Stomach (tissue), 9 donors: ENCODE measurements around the gene CLTA. TPM values are rescaled to one million over a fixed set of nuclear protein-coding genes. Genes with fewer than 3 reads are reported as not detected.

Source experiments
- DNase-seq, 2 donors: peaks; one replicate each; pipeline versions ENCODE4 v3.0.0 to v3.0.0-alpha.2; 2013 to 2019
- H3K27ac ChIP-seq, 5 donors: fragments of 200-600 bp in 4 of 5; sonication (generic) in 4 of 5; one replicate each; pipeline ENCODE4 v1.5.1; 2013 to 2019; ENCODE audit warnings: mild to moderate bottlenecking in 1 of 5, moderate library complexity in 1 of 5
- H3K27me3 ChIP-seq, 3 donors: fragments of 200-600 bp; sonication (generic); one replicate each; pipeline ENCODE4 v1.5.1; 2017 to 2019; ENCODE audit warnings: mixed run types in 1 of 3
- H3K36me3 ChIP-seq, 4 donors: fragments of 200-600 bp; sonication (generic); 1 replicate in 3 of 4; 2 replicates in 1 of 4; pipeline ENCODE4 v1.5.1; 2016 to 2019
- H3K4me1 ChIP-seq, 4 donors: fragments of 200-600 bp; sonication (generic); one replicate each; pipeline ENCODE4 v1.5.1; 2016 to 2019
- H3K4me3 ChIP-seq, 4 donors: fragments of 200-600 bp; sonication (generic) in 3 of 4; one replicate each; pipeline ENCODE4 v1.5.1; 2016 to 2019; ENCODE audit warnings: mild to moderate bottlenecking in 1 of 4
- H3K9me3 ChIP-seq, 4 donors: fragments of 200-600 bp; sonication (generic); one replicate each; pipeline ENCODE4 v1.5.1; 2016 to 2019
- EP300 ChIP-seq: sonication (generic); formaldehyde crosslinking; IDR thresholded peaks from one replicate; pipeline ENCODE4 v1.6.1; 2017; ENCODE audit warnings: antibody characterized with exemption
- POLR2A ChIP-seq, 4 donors: fragments of 450-650 bp; IDR thresholded peaks; one replicate each; pipeline ENCODE4 v1.6.1; 2016; ENCODE audit warnings: antibody characterized with exemption in 4 of 4, control low read depth in 2 of 4, mild to moderate bottlenecking in 1 of 4, moderate library complexity in 1 of 4
- POLR2AphosphoS5 ChIP-seq, 3 donors: sonication (generic); formaldehyde crosslinking; IDR thresholded peaks; one replicate each; pipeline ENCODE4 v1.6.1; 2016; ENCODE audit warnings: antibody characterized with exemption in 3 of 3
- WGBS, 5 donors: extraction: QIAGEN DNeasy Blood & Tissue Kit in 3 of 5; methylation state at CpG; one replicate each; pipeline versions ENCODE4 v1.1.5 to v1.1.7; 2013 to 2018; 5-methylcytosine and 5-hydroxymethylcytosine counted together
- intact Hi-C: fragments of 100-400 bp; cut with DNase I; formaldehyde crosslinking; loops from one replicate; pipeline ENCODE4 v1.15.1; 2023; ENCODE audit warnings: low total_unique reads
- polyA plus RNA-seq, 3 donors: library from polyadenylated mRNA; stranded (reverse); fragments of 200-250 nt; gene quantifications; one replicate each; pipeline ENCODE4 v1.2.3, GENCODE V29; 2013
- total RNA-seq, 5 donors: library from RNA; depleted of rRNA; stranded (reverse); fragments of >200 nt; gene quantifications; one replicate each; pipeline versions ENCODE4 v1.1.0 to v1.2.3, GENCODE V29; 2014 to 2016
- TF ChIP-seq, protein P1 (sequence below), 7 experiments: fragments of 450-650 bp in 4 of 7; fragments of 200-600 bp in 3 of 7; sonication (generic) in 3 of 7; IDR thresholded peaks; one replicate each; pipeline ENCODE4 v1.5.1; 2016 to 2019; ENCODE audit warnings: antibody characterized with exemption in 7 of 7, control low read depth in 2 of 7, mild to moderate bottlenecking in 1 of 7
- donor health status: healthy with polysubstance abuse.
- donor health status: Bipolar disorder and iron deficiency.
- donor health status: healthy.

CLTA gene
- total and polyA plus RNA-seq, 8 donors: 25.1 to 890 (median 150) TPM

DNA sequence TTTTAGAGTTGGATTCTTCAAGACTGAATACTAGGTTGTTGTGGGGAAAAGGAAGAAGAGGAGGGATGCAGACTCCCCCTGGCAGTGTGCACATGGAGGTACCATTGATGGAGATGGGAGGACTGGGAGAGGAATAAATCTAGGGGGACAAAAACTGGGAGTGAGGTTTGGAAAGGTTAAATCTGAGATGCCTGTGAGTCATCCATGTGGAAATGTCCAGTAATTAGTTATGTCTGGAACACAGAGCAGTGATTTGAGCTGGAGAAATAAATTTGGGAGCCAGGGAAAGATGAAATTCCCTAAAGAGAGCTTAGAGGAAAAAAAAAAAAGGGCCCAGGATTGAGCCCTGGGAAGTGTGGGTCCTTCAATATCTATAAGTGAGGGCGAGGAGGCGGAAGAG lies 29.5 kb upstream of the CLTA start:
- intact Hi-C loops: loop anchor here (5.0 kb wide), 1 partner anchor 59 kb away; no protein-coding TSS in a partner anchor
- Histone ChIP-seq H3K27me3 (peaks cover 0 to 3% (median 0%) of the 10 kb centered on the region in 3 donors), H3K4me3 (no peak overlapping the region), H3K27ac (peak overlapping the region in 4 of 5 donors; percentile 40 to 83 (median 60)), H3K4me1 (peaks cover 4 to 67% (median 28%) of the 10 kb centered on the region in 4 donors), H3K9me3 (peaks cover 0 to 6% (median 0%) of the 10 kb centered on the region in 4 donors), H3K36me3 (peaks cover 0 to 8% (median 6%) of the 10 kb centered on the region in 4 donors)
- TF ChIP-seq, protein P1, sequence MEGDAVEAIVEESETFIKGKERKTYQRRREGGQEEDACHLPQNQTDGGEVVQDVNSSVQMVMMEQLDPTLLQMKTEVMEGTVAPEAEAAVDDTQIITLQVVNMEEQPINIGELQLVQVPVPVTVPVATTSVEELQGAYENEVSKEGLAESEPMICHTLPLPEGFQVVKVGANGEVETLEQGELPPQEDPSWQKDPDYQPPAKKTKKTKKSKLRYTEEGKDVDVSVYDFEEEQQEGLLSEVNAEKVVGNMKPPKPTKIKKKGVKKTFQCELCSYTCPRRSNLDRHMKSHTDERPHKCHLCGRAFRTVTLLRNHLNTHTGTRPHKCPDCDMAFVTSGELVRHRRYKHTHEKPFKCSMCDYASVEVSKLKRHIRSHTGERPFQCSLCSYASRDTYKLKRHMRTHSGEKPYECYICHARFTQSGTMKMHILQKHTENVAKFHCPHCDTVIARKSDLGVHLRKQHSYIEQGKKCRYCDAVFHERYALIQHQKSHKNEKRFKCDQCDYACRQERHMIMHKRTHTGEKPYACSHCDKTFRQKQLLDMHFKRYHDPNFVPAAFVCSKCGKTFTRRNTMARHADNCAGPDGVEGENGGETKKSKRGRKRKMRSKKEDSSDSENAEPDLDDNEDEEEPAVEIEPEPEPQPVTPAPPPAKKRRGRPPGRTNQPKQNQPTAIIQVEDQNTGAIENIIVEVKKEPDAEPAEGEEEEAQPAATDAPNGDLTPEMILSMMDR (IDR thresholded peaks at IDR 0.05): no peak
- TF ChIP-seq POLR2A (IDR thresholded peaks at IDR 0.05): no peak
- TF ChIP-seq EP300: no peak
- TF ChIP-seq POLR2AphosphoS5 (IDR thresholded peaks at IDR 0.05): no peak
- 83 to 95% (median 91%) methylated on average over 2 of the region's 2 CpGs for WGBS, 5 donors
- DNase-seq: no peak

DNA sequence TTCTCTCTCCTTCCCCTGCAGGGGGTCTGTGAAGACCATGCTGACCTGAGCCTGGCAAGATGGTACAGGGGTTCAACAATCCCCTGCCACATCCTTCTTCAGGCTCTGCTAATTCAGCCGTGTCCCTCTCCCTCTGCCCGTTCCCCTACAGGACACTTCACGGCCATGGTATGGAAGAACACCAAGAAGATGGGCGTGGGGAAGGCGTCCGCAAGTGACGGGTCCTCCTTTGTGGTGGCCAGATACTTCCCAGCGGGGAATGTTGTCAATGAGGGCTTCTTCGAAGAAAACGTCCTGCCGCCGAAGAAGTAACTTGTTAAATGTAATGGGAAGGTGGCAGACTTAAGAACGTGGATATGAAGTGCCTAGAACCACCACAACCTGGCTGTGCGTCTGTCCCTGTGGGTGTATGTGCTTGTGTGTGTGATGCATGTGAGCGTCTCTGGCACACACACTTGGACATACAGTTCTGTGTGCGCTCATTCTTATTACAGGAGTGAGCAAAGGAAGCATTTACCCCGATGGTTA lies 28.4 kb upstream of the CLTA start:
- 86 to 92% (median 91%) methylated on average over 17 of the region's 17 CpGs for WGBS, 5 donors
- Histone ChIP-seq H3K27ac (peak overlapping the region in 4 of 5 donors; percentile 57 to 83 (median 76)), H3K27me3 (peaks cover 0 to 6% (median 0%) of the 10 kb centered on the region in 3 donors), H3K4me1 (peaks cover 7 to 77% (median 35%) of the 10 kb centered on the region in 4 donors), H3K4me3 (no peak overlapping the region), H3K36me3 (no peaks in the 10 kb centered on the region), H3K9me3 (no peaks in the 10 kb centered on the region)
- no peak for TF ChIP-seq POLR2AphosphoS5 (IDR thresholded peaks at IDR 0.05)
- no peak for TF ChIP-seq POLR2A (IDR thresholded peaks at IDR 0.05)
- TF ChIP-seq, protein P1 (IDR thresholded peaks at IDR 0.05): no peak
- TF ChIP-seq EP300: no peak
- intact Hi-C loops: loop anchor here (5.0 kb wide), 1 partner anchor 60 kb away; no protein-coding TSS in a partner anchor
- DNase-seq: no peak

DNA sequence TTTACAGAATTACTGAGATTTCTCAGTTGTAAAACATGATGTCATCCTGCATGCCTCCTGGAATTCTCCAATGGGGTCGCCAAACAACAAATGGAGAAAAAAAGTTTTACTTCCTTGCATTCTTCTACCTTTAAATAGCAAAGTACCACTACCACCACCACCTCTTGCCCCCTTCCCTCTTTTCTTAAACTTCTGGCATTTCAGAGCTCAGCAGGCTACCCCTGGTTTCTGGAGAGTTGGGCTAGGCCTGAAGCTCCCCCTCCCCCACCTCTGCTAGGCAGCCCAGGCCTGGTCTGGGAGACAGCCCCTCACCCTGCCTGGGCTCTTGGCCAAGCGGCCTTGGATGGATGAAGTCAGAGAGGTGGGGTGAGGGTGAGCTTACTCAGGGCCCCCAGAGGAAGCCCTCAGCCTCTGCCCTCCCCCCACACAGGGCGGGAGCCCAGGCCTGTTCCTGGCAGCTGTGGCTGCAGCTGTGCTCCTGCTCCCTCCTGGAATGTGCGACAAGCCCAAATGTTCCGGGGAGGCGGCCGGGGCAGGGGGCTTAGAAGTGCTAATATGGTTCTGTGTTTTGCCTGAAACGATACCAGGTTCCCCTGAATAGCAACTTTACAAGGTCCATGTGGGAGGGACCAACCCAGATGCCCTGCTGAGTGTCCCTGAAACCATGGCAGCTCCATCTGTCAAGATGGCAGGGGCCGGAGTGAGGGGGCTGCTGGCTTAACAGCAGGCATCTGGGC lies 27.5 kb upstream of the CLTA start:
- Histone ChIP-seq H3K4me3 (no peak overlapping the region), H3K27me3 (peaks cover 0 to 6% (median 0%) of the 10 kb centered on the region in 3 donors), H3K27ac (peak overlapping the region; percentile 52 to 83 (median 74)), H3K9me3 (no peaks in the 10 kb centered on the region), H3K36me3 (no peaks in the 10 kb centered on the region), H3K4me1 (peaks cover 7 to 71% (median 32%) of the 10 kb centered on the region in 4 donors)
- DNase-seq: peak in 1 of 2 donors; percentile 96
- WGBS, 5 donors: 42 to 67% (median 60%) methylated on average over 6 to 9 of the region's 9 CpGs
- intact Hi-C loops: loop anchor here (5.0 kb wide), 1 partner anchor 61 kb away; no protein-coding TSS in a partner anchor
- TF ChIP-seq POLR2A (IDR thresholded peaks at IDR 0.05) (no peak), POLR2AphosphoS5 (IDR thresholded peaks at IDR 0.05) (no peak), EP300 (no peak)
- TF ChIP-seq, protein P1 (IDR thresholded peaks at IDR 0.05): no peak

DNA sequence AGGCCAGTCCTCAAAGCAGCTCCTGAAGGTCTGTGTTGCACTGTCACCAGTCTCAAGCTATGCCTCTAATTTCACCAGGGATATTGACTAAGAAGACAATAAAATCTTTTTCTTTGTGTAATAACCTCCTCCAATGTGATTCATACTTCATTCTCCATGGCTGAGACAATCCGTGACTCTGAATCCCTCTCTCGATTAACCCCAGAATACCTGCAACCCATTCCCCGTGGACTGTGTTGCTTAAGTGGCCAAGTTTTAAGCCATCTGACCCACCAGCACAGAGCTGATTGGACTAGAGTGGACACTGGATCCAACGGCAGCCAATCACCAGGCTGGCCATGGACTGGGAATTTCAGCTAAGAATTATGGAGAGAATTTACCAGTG lies 26.9 kb upstream of the CLTA start:
- Histone ChIP-seq H3K27ac (peak overlapping the region in 4 of 5 donors; percentile 57 to 83 (median 76)), H3K4me1 (peaks cover 7 to 66% (median 29%) of the 10 kb centered on the region in 4 donors), H3K27me3 (peaks cover 0 to 6% (median 0%) of the 10 kb centered on the region in 3 donors), H3K36me3 (no peaks in the 10 kb centered on the region), H3K4me3 (no peak overlapping the region), H3K9me3 (no peaks in the 10 kb centered on the region)
- DNase-seq: peak in 1 of 2 donors; percentile 41
- 60 to 86% (median 79%) methylated on average over 4 of the region's 4 CpGs for WGBS, 5 donors
- TF ChIP-seq, protein P1 (IDR thresholded peaks at IDR 0.05): no peak
- TF ChIP-seq POLR2AphosphoS5 (IDR thresholded peaks at IDR 0.05): no peak
- TF ChIP-seq EP300: no peak
- TF ChIP-seq POLR2A (IDR thresholded peaks at IDR 0.05): no peak
- intact Hi-C loops: loop anchor here (5.0 kb wide), 1 partner anchor 61 kb away; no protein-coding TSS in a partner anchor
